DMS114 treated with DMSO at 0.1 percent for 48 hours (cell line): ENCODE measurements around the gene SP2.
A peak's percentile ranks its signal among the peaks of the same experiment; 100 is the strongest.

Source experiments
- DNase-seq: peaks from one replicate; lab custom pipeline; 2025; ENCODE audit not compliant: unreplicated experiment; lab: John Stamatoyannopoulos, UW

SP2 gene

GRCh38 chr17:47970725-47971499 lies 74.9 kb downstream of the SP2 start, which contains the start of gene CDK5RAP3:
Gene CDK5RAP3 (plus strand): TSS chr17:47971113. CDS start chr17:47971147, 34 bp downstream.
- DNase-seq: peak; percentile 97

- DNase-seq: peak; percentile 24
These were observed 77.5 kb downstream of the SP2 start for GRCh38 chr17:47973541-47973940.

GRCh38 chr17:47975189-47975822 lies 79.3 kb downstream of the SP2 start:
- no peak for DNase-seq

- no peak for DNase-seq
These were observed 79.8 kb downstream of the SP2 start for GRCh38 chr17:47975823-47976205.

- DNase-seq: peak; percentile 21
These were observed 82.3 kb downstream of the SP2 start for GRCh38 chr17:47978324-47978723.
